ENCODE data around the gene XKR3. TPM values are rescaled to one million over a fixed set of nuclear protein-coding genes. Genes with fewer than 3 reads are reported as not detected.

The XKR3 gene
- total and polyA plus RNA-seq, 10 donors, result 0.06 to 0.19 (median 0.09) TPM; not detected in 7

- Histone ChIP-seq H3K27ac (no peak overlapping the region), H3K4me3 (no peak overlapping the region), H3K36me3 (no peaks in the 10 kb centered on the region), H3K27me3 (replicated peaks in 1 of 7) (no peaks in the 10 kb centered on the region), H3K9me3 (peaks cover 0 to 19% (median 8%) of the 10 kb centered on the region in 8 donors), H3K4me1 (peaks cover 0 to 12% (median 5%) of the 10 kb centered on the region in 6 donors)
- WGBS, 5 donors, result 59 to 90% (median 70%) methylated on average over 1 of the region's 1 CpG
- intact Hi-C loops (cut with DNase I; ENCODE audit: low total_unique reads), result no loop called here
- TF ChIP-seq POLR2A (IDR thresholded peaks at IDR 0.05) (no peak), CTCF (IDR thresholded peaks at IDR 0.05 in 8 of 11, conservative IDR thresholded peaks at IDR 0.05 in 3 of 11) (no peak)
- DNase-seq, result no peak
These were observed 10.1 kb downstream of the XKR3 start for GRCh38 chr22:16815073-16815472.

- H3K4me1 ChIP-seq, result peaks cover 0 to 12% (median 5%) of the 10 kb centered on the region in 6 donors
- no peak for TF ChIP-seq CTCF (IDR thresholded peaks at IDR 0.05 in 8 of 11, conservative IDR thresholded peaks at IDR 0.05 in 3 of 11)
- TF ChIP-seq POLR2AphosphoS5 (IDR thresholded peaks at IDR 0.05), result no peak
- TF ChIP-seq POLR2A (IDR thresholded peaks at IDR 0.05), result no peak
- no peaks in the 10 kb centered on the region for H3K27me3 ChIP-seq (replicated peaks in 1 of 7)
- H3K9me3 ChIP-seq, result peaks cover 0 to 13% (median 7%) of the 10 kb centered on the region in 8 donors
- H3K27ac ChIP-seq, result no peak overlapping the region
- no peak overlapping the region for H3K4me3 ChIP-seq
- H3K36me3 ChIP-seq, result no peaks in the 10 kb centered on the region
- DNase-seq, result no peak
- WGBS, 5 donors, result 79 to 89% (median 82%) methylated on average over 4 of the region's 4 CpGs
- intact Hi-C loops (cut with DNase I; ENCODE audit: low total_unique reads), result no loop called here
These were observed 14.9 kb downstream of the XKR3 start for GRCh38 chr22:16810188-16810802.

GRCh38 chr22:16808744-16809143 is 16.5 kb downstream of the XKR3 start:
- intact Hi-C loops (cut with DNase I; ENCODE audit: low total_unique reads), result no loop called here
- peaks cover 0 to 12% (median 5%) of the 10 kb centered on the region in 6 donors for H3K4me1 ChIP-seq
- no peaks in the 10 kb centered on the region for H3K9me3 ChIP-seq
- DNase-seq, result no peak
- no peak overlapping the region for H3K27ac ChIP-seq
- TF ChIP-seq CTCF (IDR thresholded peaks at IDR 0.05 in 8 of 11, conservative IDR thresholded peaks at IDR 0.05 in 3 of 11) (no peak), POLR2AphosphoS5 (IDR thresholded peaks at IDR 0.05) (no peak), POLR2A (IDR thresholded peaks at IDR 0.05) (no peak)
- H3K4me3 ChIP-seq, result no peak overlapping the region
- no peaks in the 10 kb centered on the region for H3K27me3 ChIP-seq (replicated peaks in 1 of 7)
- H3K36me3 ChIP-seq, result no peaks in the 10 kb centered on the region
- 44 to 49% (median 48%) methylated on average over 2 of the region's 2 CpGs for WGBS, 5 donors

- Histone ChIP-seq H3K36me3 (no peaks in the 10 kb centered on the region), H3K4me3 (no peak overlapping the region), H3K4me1 (peaks cover 0 to 12% (median 5%) of the 10 kb centered on the region in 6 donors), H3K27me3 (replicated peaks in 1 of 7) (no peaks in the 10 kb centered on the region), H3K9me3 (no peaks in the 10 kb centered on the region), H3K27ac (no peak overlapping the region)
- 31 to 82% (median 64%) methylated on average over 2 of the region's 2 CpGs for WGBS, 5 donors
- TF ChIP-seq POLR2A (IDR thresholded peaks at IDR 0.05), result no peak
- no peak for TF ChIP-seq POLR2AphosphoS5 (IDR thresholded peaks at IDR 0.05)
- no peak for TF ChIP-seq CTCF (IDR thresholded peaks at IDR 0.05 in 8 of 11, conservative IDR thresholded peaks at IDR 0.05 in 3 of 11)
- intact Hi-C loops (cut with DNase I; ENCODE audit: low total_unique reads), result no loop called here
- DNase-seq, result no peak
These were observed 18.1 kb downstream of the XKR3 start for GRCh38 chr22:16807109-16807508.
